HL-60/S4 treated with retinoic acid at 250 ng/mL for 4 days and 3 days (cell line): ENCODE results near the gene TRIM48.
"Not testable (repeated sequence)": the region's sequence is repeated elsewhere in the genome, so short reads cannot be mapped to it uniquely, and the experiment has no call there.

Source experiments
- in situ Hi-C: fragments of 300-500 bp; cut with MboI; formaldehyde crosslinking; loops from 2 replicates; pipeline ENCODE4 v1.7.0; 2022; ENCODE audit warnings: low sequenced_read_pairs

TRIM48 gene, protein sequence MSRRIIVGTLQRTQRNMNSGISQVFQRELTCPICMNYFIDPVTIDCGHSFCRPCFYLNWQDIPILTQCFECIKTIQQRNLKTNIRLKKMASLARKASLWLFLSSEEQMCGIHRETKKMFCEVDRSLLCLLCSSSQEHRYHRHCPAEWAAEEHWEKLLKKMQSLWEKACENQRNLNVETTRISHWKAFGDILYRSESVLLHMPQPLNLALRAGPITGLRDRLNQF

GRCh38 chr11:55261855-55262254 lies at the start of gene TRIM48:
TRIM48 (plus strand) TSS chr11:55262155; CDS start chr11:55262268, 113 bp downstream.
- in situ Hi-C loops, result not testable (repeated sequence)

GRCh38 chr11:55238316-55238715 lies 23.6 kb upstream of the TRIM48 start:
- in situ Hi-C loops, result not testable (repeated sequence)

DNA sequence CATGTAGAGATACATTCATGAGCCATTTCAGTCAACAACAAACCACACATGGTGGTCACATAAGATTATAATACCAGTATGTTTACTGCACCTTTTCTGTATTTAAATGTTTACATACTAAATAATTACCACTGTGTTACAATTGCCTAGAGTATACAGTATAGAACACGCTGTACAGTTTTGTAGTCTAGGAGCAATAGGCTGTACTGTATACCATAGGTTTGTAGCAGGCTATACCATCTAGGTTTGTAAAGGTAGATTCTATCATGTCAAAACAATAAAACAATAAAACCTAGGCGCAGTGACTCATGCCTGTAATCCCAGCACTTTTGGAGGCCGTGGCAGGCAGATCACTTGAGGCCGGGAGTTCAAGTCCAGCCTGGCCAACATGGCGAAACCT lies 1.1 kb downstream of the TRIM48 start:
- in situ Hi-C loops, result no loop called here
